ENCODE results near the gene OPRL1.

GRCh38 chr20:64091340-64091739 lies 11.5 kb downstream of the OPRL1 start:
- TF ChIP-seq CTCF (IDR thresholded peaks at IDR 0.05; ENCODE audit: control extremely low read depth in 1 of 3, insufficient read depth in 1 of 3, low read depth in 1 of 3, low read length in 3 of 3) (no peak), CHD7 (IDR thresholded peaks at IDR 0.05; ENCODE audit: insufficient replicate concordance, low read length) (no peak), RNF2 (IDR thresholded peaks at IDR 0.05; ENCODE audit: borderline replicate concordance, low read depth, low read length, missing control alignments, poor library complexity, severe bottlenecking) (no peak)
